Anterior cingulate cortex (tissue), 58 donors: ENCODE data around the gene COMMD8.
"Not testable (repeated sequence)": the region's sequence is repeated elsewhere in the genome, so short reads cannot be mapped to it uniquely, and the experiment has no call there.

Source experiments
- DNase-seq, 58 donors: peaks; one replicate each; lab custom pipeline; 2025; lab: John Stamatoyannopoulos, UW

COMMD8 gene

GRCh38 chr4:47463235-47463956 is at the start of gene COMMD8:
COMMD8 (minus strand) TSS chr4:47463702; CDS start chr4:47463651, 51 bp downstream.
- peak; percentile 63 to 99 (median 94) for DNase-seq

- no peak for DNase-seq
Observed at GRCh38 chr4:47510506-47511143, 47.1 kb upstream of the COMMD8 start.

GRCh38 chr4:47505666-47506065 is 42.2 kb upstream of the COMMD8 start:
- no peak for DNase-seq

- no peak for DNase-seq
Observed at GRCh38 chr4:47505147-47505546, 41.6 kb upstream of the COMMD8 start.

GRCh38 chr4:47500776-47501175 is 37.3 kb upstream of the COMMD8 start:
- no peak for DNase-seq

GRCh38 chr4:47499700-47500099 is 36.2 kb upstream of the COMMD8 start:
- no peak for DNase-seq

- DNase-seq: no peak
Observed at GRCh38 chr4:47498899-47499298, 35.4 kb upstream of the COMMD8 start.

- DNase-seq: no peak
Observed at GRCh38 chr4:47494124-47494430, 30.6 kb upstream of the COMMD8 start.

- DNase-seq: no peak
Observed at GRCh38 chr4:47493238-47494123, 30.0 kb upstream of the COMMD8 start.

- no peak for DNase-seq
Observed at GRCh38 chr4:47490550-47490949, 27.0 kb upstream of the COMMD8 start.

- no peak for DNase-seq
Observed at GRCh38 chr4:47488706-47489105, 25.2 kb upstream of the COMMD8 start.

GRCh38 chr4:47486727-47487126 is 23.2 kb upstream of the COMMD8 start:
- not testable (repeated sequence) for DNase-seq

- peak in 1 of 58 donors; percentile 12 for DNase-seq
Observed at GRCh38 chr4:47486231-47486673, 22.8 kb upstream of the COMMD8 start.

- no peak for DNase-seq
Observed at GRCh38 chr4:47485768-47486167, 22.3 kb upstream of the COMMD8 start.

- DNase-seq: peak; percentile 38 to 97 (median 90)
Observed at GRCh38 chr4:47485047-47485692, 21.7 kb upstream of the COMMD8 start, which contains the start of gene ATP10D. ATP10D (plus strand) TSS chr4:47485275; CDS start chr4:47512541, 27,266 bp downstream.

- DNase-seq: no peak
Observed at GRCh38 chr4:47484168-47484567, 20.7 kb upstream of the COMMD8 start.

- DNase-seq: no peak
Observed at GRCh38 chr4:47483745-47484144, 20.2 kb upstream of the COMMD8 start.

- DNase-seq: no peak
Observed at GRCh38 chr4:47482326-47482725, 18.8 kb upstream of the COMMD8 start.

- DNase-seq: no peak
Observed at GRCh38 chr4:47478804-47479203, 15.3 kb upstream of the COMMD8 start.

- DNase-seq: no peak
Observed at GRCh38 chr4:47475411-47475810, 11.9 kb upstream of the COMMD8 start.

GRCh38 chr4:47474799-47475198 is 11.3 kb upstream of the COMMD8 start:
- no peak for DNase-seq
